Pancreas (tissue), 10 donors: ENCODE data around the gene DHCR24. TPM values are rescaled to one million over a fixed set of nuclear protein-coding genes. Genes with fewer than 3 reads are reported as not detected.
A peak's percentile ranks its signal among the peaks of the same experiment; 100 is the strongest.

Experiments
- ATAC-seq, 4 donors: fragments of 200-7000 bp; cut with Tn5 transposase; one replicate each; pipeline versions ENCODE4 v1.8.0 to v1.9.1; 2020; ENCODE audit warnings: mild to moderate bottlenecking in 4 of 4, moderate library complexity in 4 of 4
- DNase-seq, 6 donors: peaks; one replicate each; pipeline ENCODE4 v3.0.0-alpha.2; 2020
- FAIRE-seq: peaks from 2 replicates; lab custom pipeline; 2012; peaks lifted over from hg19 to GRCh38; lab: Jason Lieb, UNC
- H3K27ac ChIP-seq, 4 donors: fragments of 200-600 bp; sonication (generic); 1 replicate in 3 of 4; 2 replicates in 1 of 4; pipeline versions ENCODE4 v1.5.0 to v1.8.0; 2020
- H3K27me3 ChIP-seq, 4 donors: fragments of 200-600 bp; one replicate each; pipeline ENCODE4 v1.8.0; 2021
- H3K36me3 ChIP-seq, 3 donors: fragments of 200-600 bp; sonication (generic) in 1 of 3; one replicate each; pipeline versions ENCODE4 v1.5.0 to v1.8.0; 2020 to 2021
- H3K4me1 ChIP-seq, 3 donors: fragments of 200-600 bp; one replicate each; pipeline ENCODE4 v1.8.0; 2021
- H3K4me3 ChIP-seq, 4 donors: fragments of 200-600 bp; sonication (generic) in 2 of 4; one replicate each; pipeline versions ENCODE4 v1.5.0 to v1.8.0; 2020 to 2021
- H3K9me3 ChIP-seq, 4 donors: fragments of 200-600 bp; one replicate each; pipeline ENCODE4 v1.8.0; 2021
- WGBS, 2 donors: extraction: QIAGEN DNeasy Blood & Tissue Kit; methylation state at CpG; one replicate each; pipeline ENCODE4 v1.1.7; 2013; 5-methylcytosine and 5-hydroxymethylcytosine counted together
- intact Hi-C, 3 donors: fragments of 100-400 bp; cut with DNase I; formaldehyde crosslinking; loops; one replicate each; pipeline versions ENCODE4 v1.11.1 to v1.14.2; 2022
- polyA plus RNA-seq, 2 donors: library from polyadenylated mRNA; stranded (reverse); fragments of 200-250 nt; gene quantifications; one replicate each; pipeline ENCODE4 v1.2.3, GENCODE V29; 2013
- total RNA-seq, 6 donors: library from RNA; stranded (reverse); fragmentation: NEBNext Ultra II Directional in 4 of 6; extraction: Animal tissue kit (Norgen Biotek cat#: 25700) in 4 of 6; gene quantifications; one replicate each; pipeline versions ENCODE4 v1.2.1 to v1.2.4, GENCODE V29; 2021 to 2023
- TF ChIP-seq, protein P1 (sequence below), 4 donors: fragments of 200-600 bp; sonication (generic) in 3 of 4; IDR thresholded peaks; one replicate each; pipeline versions ENCODE4 v1.5.0 to v1.8.0; 2021; ENCODE audit warnings: antibody characterized with exemption in 4 of 4
- donor health status: healthy with polysubstance abuse.
- donor health status: DM: no; HTN: no; CAD: no; lungs with moderate emphysema.
- donor health status: DM: no; HTN: no; CAD: no.
- donor health status: control.
- donor health status: control.
- donor health status: Bipolar disorder and iron deficiency.
- donor health status: DM: yes; HTN: yes; CAD: no.
- donor health status: DM: no; HTN: no; CAD: no.
- donor health status: DM: no; HTN: no; CAD: no.
- donor health status: DM: yes; HTN: yes; CAD: no.

The DHCR24 gene
- total and polyA plus RNA-seq, 8 donors = 10.6 to 64.7 (median 23.6) TPM

GRCh38 chr1:54875000-54875399 is 12.0 kb downstream of the DHCR24 start:
- 96 to 97% methylated on average over 5 of the region's 5 CpGs for WGBS, 2 donors
- intact Hi-C loops = no loop called here
- H3K36me3 ChIP-seq = peaks cover 0 to 24% (median 6%) of the 10 kb centered on the region in 3 donors
- no peak overlapping the region for H3K27ac ChIP-seq
- no peaks in the 10 kb centered on the region for H3K9me3 ChIP-seq
- FAIRE-seq (no peak), ATAC-seq (no peak), DNase-seq (no peak)
- H3K4me1 ChIP-seq = no peaks in the 10 kb centered on the region
- TF ChIP-seq, protein P1, sequence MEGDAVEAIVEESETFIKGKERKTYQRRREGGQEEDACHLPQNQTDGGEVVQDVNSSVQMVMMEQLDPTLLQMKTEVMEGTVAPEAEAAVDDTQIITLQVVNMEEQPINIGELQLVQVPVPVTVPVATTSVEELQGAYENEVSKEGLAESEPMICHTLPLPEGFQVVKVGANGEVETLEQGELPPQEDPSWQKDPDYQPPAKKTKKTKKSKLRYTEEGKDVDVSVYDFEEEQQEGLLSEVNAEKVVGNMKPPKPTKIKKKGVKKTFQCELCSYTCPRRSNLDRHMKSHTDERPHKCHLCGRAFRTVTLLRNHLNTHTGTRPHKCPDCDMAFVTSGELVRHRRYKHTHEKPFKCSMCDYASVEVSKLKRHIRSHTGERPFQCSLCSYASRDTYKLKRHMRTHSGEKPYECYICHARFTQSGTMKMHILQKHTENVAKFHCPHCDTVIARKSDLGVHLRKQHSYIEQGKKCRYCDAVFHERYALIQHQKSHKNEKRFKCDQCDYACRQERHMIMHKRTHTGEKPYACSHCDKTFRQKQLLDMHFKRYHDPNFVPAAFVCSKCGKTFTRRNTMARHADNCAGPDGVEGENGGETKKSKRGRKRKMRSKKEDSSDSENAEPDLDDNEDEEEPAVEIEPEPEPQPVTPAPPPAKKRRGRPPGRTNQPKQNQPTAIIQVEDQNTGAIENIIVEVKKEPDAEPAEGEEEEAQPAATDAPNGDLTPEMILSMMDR (IDR thresholded peaks at IDR 0.05) = no peak
- H3K4me3 ChIP-seq = no peak overlapping the region
- no peaks in the 10 kb centered on the region for H3K27me3 ChIP-seq

DNA sequence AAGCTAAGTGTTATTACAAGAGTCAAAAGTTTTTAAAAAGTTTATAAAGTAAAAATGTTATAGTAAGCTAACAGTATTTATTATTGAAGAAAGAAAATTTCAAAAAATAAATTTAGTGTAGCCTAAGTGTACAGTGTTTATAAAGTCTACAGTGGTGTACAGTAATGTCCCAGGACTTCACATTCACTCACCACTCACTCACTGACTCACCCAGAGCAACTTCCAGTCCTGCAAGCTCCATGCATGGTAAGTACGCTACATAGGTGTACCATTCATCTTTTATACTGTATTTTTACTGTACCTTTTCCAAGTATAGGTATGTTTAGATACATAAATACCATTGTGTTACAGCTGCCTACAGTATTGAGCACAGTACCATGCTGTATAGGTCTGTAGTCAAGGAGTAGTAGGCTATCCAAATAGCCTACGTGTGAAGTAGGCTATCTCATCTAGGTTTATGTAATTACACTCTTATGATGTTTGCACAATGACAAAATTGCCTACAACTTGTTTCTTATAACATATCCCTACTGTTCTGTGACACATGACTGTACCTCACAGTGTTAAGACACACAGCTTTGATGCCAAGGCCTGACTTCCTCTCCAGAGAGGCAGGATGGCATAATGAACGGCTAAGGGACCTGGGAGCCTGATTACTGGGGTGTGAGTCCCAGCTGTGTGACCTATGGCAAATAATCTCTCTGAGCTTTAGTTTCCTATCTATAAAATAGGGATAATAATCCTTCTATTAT is 12.7 kb downstream of the DHCR24 start:
- no peak for FAIRE-seq
- no peaks in the 10 kb centered on the region for H3K9me3 ChIP-seq
- H3K27ac ChIP-seq = no peak overlapping the region
- no peak overlapping the region for H3K4me3 ChIP-seq
- intact Hi-C loops = no loop called here
- H3K27me3 ChIP-seq = no peaks in the 10 kb centered on the region
- ATAC-seq = peak in 1 of 4 donors; percentile 32
- WGBS, 2 donors = 63 to 71% methylated on average over 3 of the region's 3 CpGs
- DNase-seq = no peak
- H3K36me3 ChIP-seq = peaks cover 0 to 24% (median 6%) of the 10 kb centered on the region in 3 donors
- no peaks in the 10 kb centered on the region for H3K4me1 ChIP-seq
- TF ChIP-seq, protein P1 (IDR thresholded peaks at IDR 0.05) = no peak

- DNase-seq = no peak
- no peak for ATAC-seq
- intact Hi-C loops = no loop called here
- H3K27ac ChIP-seq = no peak overlapping the region
- 89 to 92% methylated on average over 5 of the region's 5 CpGs for WGBS, 2 donors
- H3K36me3 ChIP-seq = peaks cover 0 to 29% (median 6%) of the 10 kb centered on the region in 3 donors
- no peaks in the 10 kb centered on the region for H3K27me3 ChIP-seq
- FAIRE-seq = no peak
- H3K9me3 ChIP-seq = no peaks in the 10 kb centered on the region
- TF ChIP-seq, protein P1 (IDR thresholded peaks at IDR 0.05) = no peak
- H3K4me1 ChIP-seq = no peaks in the 10 kb centered on the region
- H3K4me3 ChIP-seq = no peak overlapping the region
Measured at GRCh38 chr1:54872036-54872331, 15.0 kb downstream of the DHCR24 start.

DNA sequence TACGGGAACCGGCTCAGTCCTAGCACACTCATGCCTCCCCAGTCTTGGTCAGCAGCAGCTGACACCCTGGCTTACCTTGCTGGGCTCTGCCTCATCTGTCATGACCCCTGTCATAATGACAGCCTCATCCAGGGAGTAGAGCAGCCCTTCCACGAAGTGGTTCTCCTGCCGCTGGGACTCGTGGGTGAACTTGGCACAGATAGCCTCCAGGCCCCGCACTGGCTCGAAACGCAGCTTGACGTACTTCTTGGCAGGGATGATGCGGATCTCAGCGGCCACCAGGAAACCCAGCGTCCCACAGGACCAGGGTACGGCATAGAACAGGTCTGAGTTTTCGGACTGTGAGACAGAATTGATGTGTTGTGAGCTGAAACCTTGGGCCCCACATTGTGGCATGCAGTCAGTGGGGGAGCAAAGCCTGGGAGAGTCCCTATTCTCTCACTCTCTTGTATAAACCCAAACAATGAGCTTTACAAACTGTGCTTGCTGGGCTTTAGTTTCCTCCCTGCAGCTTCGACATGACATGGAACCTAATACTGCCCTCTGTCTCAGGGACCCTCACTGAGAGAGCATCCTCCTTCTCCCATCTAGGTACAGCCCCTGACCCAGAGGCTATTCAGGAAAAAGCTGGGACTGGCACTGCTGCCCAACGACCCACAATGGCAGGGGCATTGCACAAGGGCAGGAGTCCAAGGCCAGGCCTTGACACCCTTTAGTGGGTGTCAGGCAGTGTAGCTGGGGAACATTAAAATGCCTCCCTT is 15.5 kb downstream of the DHCR24 start:
- Histone ChIP-seq H3K27me3 (no peaks in the 10 kb centered on the region), H3K36me3 (peaks cover 0 to 29% (median 6%) of the 10 kb centered on the region in 3 donors), H3K27ac (no peak overlapping the region), H3K9me3 (no peaks in the 10 kb centered on the region), H3K4me1 (no peaks in the 10 kb centered on the region), H3K4me3 (no peak overlapping the region)
- TF ChIP-seq, protein P1 (IDR thresholded peaks at IDR 0.05) = no peak
- intact Hi-C loops = no loop called here
- ATAC-seq (no peak), DNase-seq (no peak), FAIRE-seq (no peak)
- 88% methylated on average over 16 of the region's 16 CpGs for WGBS, 2 donors

- intact Hi-C loops = no loop called here
- 92 to 96% methylated on average over 2 of the region's 2 CpGs for WGBS, 2 donors
- FAIRE-seq = no peak
- no peak for DNase-seq
- ATAC-seq = no peak
- TF ChIP-seq, protein P1 (IDR thresholded peaks at IDR 0.05) = no peak
- Histone ChIP-seq H3K27ac (no peak overlapping the region), H3K36me3 (peaks cover 0 to 29% (median 6%) of the 10 kb centered on the region in 3 donors), H3K4me3 (no peak overlapping the region), H3K9me3 (no peaks in the 10 kb centered on the region), H3K27me3 (no peaks in the 10 kb centered on the region), H3K4me1 (no peaks in the 10 kb centered on the region)
Measured at GRCh38 chr1:54870869-54871268, 16.1 kb downstream of the DHCR24 start.
